Activated T-helper 2 cell treated with anti-CD3 and anti-CD28 coated beads, Interferon-gamma antibody, Interleukin-2, Interleukin-4, amounts not matched to agents 10 μg/mL and 5 μg/mL and 100 μg/mL, durations not matched to agents 14 hours and 24 hours and 36 hours (primary cell): Measurements from ENCODE around the gene PIK3C3. TPM values are rescaled to one million over a fixed set of nuclear protein-coding genes. Genes with fewer than 3 reads are reported as not detected.

ENCODE experiments used
- DNase-seq: peaks from one replicate; pipeline ENCODE4 v3.0.0; 2021; ENCODE audit warnings: low spot score
- H3K27ac Mint-ChIP-seq: one replicate; pipeline ENCODE4 v1.8.0; 2021; ENCODE audit warnings: mixed read lengths
- H3K27me3 Mint-ChIP-seq: one replicate; pipeline ENCODE4 v1.8.0; 2021; ENCODE audit warnings: low read depth, mixed read lengths
- H3K36me3 Mint-ChIP-seq: one replicate; pipeline ENCODE4 v1.8.0; 2021; ENCODE audit warnings: low read depth, mixed read lengths
- H3K4me1 Mint-ChIP-seq: one replicate; pipeline ENCODE4 v1.8.0; 2021; ENCODE audit warnings: low read depth, mixed read lengths
- H3K4me3 Mint-ChIP-seq: one replicate; pipeline ENCODE4 v1.8.0; 2021; ENCODE audit warnings: low read depth, mild to moderate bottlenecking, moderate library complexity, mixed read lengths
- H3K9me3 Mint-ChIP-seq: one replicate; pipeline ENCODE4 v1.8.0; 2021; ENCODE audit warnings: mixed read lengths
- intact Hi-C: fragments of 100-400 bp; cut with micrococcal nuclease; formaldehyde crosslinking; loops from one replicate; pipeline ENCODE4 v1.15.1; 2023
- total RNA-seq: library from RNA; stranded (reverse); gene quantifications from 2 replicates; pipeline ENCODE4 v1.2.3, GENCODE V29; 2022

PIK3C3 gene
- total RNA-seq, 1 donor from 2014 or later = 51.6 TPM

GRCh38 chr18:41972067-41972925, 17.3 kb downstream of the PIK3C3 start:
- Mint-ChIP-seq H3K4me3 (no peak overlapping the region), H3K4me1 (peaks cover 31% of the 10 kb centered on the region), H3K9me3 (no peaks in the 10 kb centered on the region), H3K27me3 (no peaks in the 10 kb centered on the region), H3K27ac (no peak overlapping the region), H3K36me3 (peaks cover 49% of the 10 kb centered on the region)
- DNase-seq = no peak
- intact Hi-C loops = no loop called here

GRCh38 chr18:41973983-41974382, 18.9 kb downstream of the PIK3C3 start:
- Mint-ChIP-seq H3K4me3 (no peak overlapping the region), H3K4me1 (peaks cover 27% of the 10 kb centered on the region), H3K27me3 (no peaks in the 10 kb centered on the region), H3K27ac (no peak overlapping the region), H3K36me3 (peaks cover 46% of the 10 kb centered on the region), H3K9me3 (no peaks in the 10 kb centered on the region)
- DNase-seq = no peak
- intact Hi-C loops = loop anchor here (2.0 kb wide), 1 partner anchor 19 kb away; the partner anchor contains the start of gene PIK3C3

GRCh38 chr18:41974796-41975201, 19.8 kb downstream of the PIK3C3 start:
- DNase-seq = no peak
- Mint-ChIP-seq H3K27me3 (no peaks in the 10 kb centered on the region), H3K9me3 (no peaks in the 10 kb centered on the region), H3K4me3 (peak overlapping the region; percentile 10), H3K36me3 (peaks cover 50% of the 10 kb centered on the region), H3K27ac (peak overlapping the region; percentile 41), H3K4me1 (peaks cover 27% of the 10 kb centered on the region)
- intact Hi-C loops = loop anchor here (2.0 kb wide), 1 partner anchor 20 kb away; the partner anchor contains the start of gene PIK3C3

DNA sequence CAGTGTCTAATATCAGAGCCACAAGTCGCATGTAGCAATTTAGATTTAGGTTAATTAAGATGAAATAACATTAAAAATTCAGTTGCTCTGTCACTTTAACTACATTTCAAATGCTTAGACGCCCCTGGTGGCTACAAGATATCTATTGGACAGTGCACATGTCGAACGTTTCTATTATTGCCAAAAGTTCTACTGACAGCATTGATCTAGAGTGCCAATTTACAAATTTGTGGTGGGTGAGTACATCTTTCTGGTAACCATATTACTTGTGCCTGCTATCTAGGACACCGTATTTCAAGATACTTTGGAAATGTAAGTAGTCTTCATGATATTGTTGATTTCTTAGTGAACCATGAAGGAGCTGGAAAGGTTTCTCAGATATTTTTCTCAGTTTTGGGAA, 20.2 kb downstream of the PIK3C3 start:
- Mint-ChIP-seq H3K4me3 (no peak overlapping the region), H3K36me3 (peaks cover 49% of the 10 kb centered on the region), H3K27ac (no peak overlapping the region), H3K27me3 (no peaks in the 10 kb centered on the region), H3K9me3 (no peaks in the 10 kb centered on the region), H3K4me1 (peaks cover 27% of the 10 kb centered on the region)
- intact Hi-C loops = loop anchor here (2.0 kb wide), 1 partner anchor 20 kb away; the partner anchor contains the start of gene PIK3C3
- no peak for DNase-seq

DNA sequence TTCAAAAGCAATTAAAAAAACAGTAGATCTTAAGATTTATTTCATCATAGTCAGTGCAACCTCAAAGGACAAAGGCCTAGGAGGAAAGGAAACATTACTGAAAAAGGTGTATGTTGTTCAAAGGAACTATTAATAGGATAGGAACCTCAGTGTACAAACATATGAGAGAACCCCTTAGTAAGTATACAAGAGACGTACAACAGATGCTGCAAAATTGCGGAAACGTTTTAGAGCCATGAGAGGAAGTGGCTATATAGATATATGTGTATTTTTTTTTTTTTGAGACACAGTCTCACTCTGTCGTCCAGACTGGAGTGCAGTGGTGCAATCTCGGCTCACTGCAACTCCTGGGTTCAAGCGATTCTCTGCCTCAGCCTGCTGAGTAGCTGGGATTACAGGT, 22.2 kb downstream of the PIK3C3 start:
- Mint-ChIP-seq H3K27me3 (no peaks in the 10 kb centered on the region), H3K36me3 (peaks cover 48% of the 10 kb centered on the region), H3K27ac (no peak overlapping the region), H3K4me3 (no peak overlapping the region), H3K9me3 (no peaks in the 10 kb centered on the region), H3K4me1 (peaks cover 29% of the 10 kb centered on the region)
- intact Hi-C loops = no loop called here
- DNase-seq = no peak

DNA sequence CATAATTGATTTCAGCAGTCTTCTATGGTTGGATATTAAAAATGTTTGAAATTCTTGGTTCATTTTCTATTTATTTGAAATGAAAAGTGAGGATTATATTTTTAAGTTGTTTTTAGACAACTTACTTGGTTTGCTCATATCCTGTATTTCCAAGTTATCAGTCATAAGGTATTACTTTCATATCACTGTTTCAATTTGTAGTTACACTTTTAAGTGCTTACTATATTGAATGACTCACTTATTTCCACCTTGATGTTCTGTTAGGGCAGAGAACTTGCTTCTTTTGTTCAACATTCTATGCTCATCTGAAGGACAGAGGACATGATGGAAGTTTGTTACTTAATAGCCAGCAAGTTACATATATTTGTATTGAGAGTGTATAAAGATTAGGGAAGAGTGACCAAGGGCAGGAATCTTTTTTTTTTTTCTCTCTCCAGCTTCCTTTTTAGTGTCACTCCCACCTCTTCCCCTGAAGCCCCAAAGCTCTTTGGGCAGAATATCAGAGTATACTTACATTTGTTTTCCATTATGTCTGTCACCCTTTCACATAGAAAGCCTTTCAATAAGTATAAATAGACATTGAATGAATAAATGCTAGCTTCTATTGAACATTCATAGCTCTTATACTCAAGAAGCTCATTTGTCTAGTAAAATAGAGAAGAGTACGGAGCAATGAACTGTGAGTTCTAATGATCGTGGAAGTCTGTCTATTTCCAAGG, 28.1 kb downstream of the PIK3C3 start:
- peak overlapping the region; percentile 28 for H3K4me3 Mint-ChIP-seq
- no peaks in the 10 kb centered on the region for H3K27me3 Mint-ChIP-seq

GRCh38 chr18:41985914-41986313, 30.9 kb downstream of the PIK3C3 start:
- H3K36me3 Mint-ChIP-seq = peaks cover 42% of the 10 kb centered on the region

More for the DNA sequence above, 28.1 kb downstream of the PIK3C3 start:
- DNase-seq = no peak
- peaks cover 22% of the 10 kb centered on the region for H3K4me1 Mint-ChIP-seq
- peak overlapping the region; percentile 88 for H3K27ac Mint-ChIP-seq
- H3K36me3 Mint-ChIP-seq = peaks cover 43% of the 10 kb centered on the region
- intact Hi-C loops = loop anchor here (1.0 to 5.0 kb wide), 3 partner anchors 28 to 43 kb away; partner anchors contain the start of gene PIK3C3
- no peaks in the 10 kb centered on the region for H3K9me3 Mint-ChIP-seq

DNA sequence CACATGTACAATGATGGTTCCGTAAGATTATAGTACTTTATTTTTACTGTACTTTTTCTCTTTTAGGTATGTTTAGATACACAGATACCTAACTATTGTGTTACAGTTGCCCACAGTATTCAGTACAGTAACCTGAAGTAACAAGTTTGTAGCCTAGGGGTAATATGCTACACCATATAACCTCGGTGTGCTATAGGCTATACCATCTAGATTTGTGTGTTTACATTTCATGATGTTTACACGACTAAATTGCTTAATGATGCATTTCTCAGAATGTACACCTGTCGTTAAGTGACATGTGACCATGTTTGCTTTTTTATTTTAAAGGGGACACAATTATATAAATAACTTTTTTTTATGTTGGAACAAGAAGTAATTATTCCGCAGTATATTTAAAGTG, 34.5 kb downstream of the PIK3C3 start:
- Mint-ChIP-seq H3K4me3 (no peak overlapping the region), H3K27ac (no peak overlapping the region), H3K36me3 (peaks cover 53% of the 10 kb centered on the region), H3K27me3 (no peaks in the 10 kb centered on the region), H3K4me1 (peaks cover 4% of the 10 kb centered on the region), H3K9me3 (no peaks in the 10 kb centered on the region)
- intact Hi-C loops = no loop called here
- DNase-seq = no peak

More at GRCh38 chr18:41985914-41986313, 30.9 kb downstream of the PIK3C3 start:
- peaks cover 22% of the 10 kb centered on the region for H3K4me1 Mint-ChIP-seq
- no peak overlapping the region for H3K4me3 Mint-ChIP-seq
- DNase-seq = no peak
- intact Hi-C loops = no loop called here
- no peaks in the 10 kb centered on the region for H3K9me3 Mint-ChIP-seq
- no peak overlapping the region for H3K27ac Mint-ChIP-seq
- no peaks in the 10 kb centered on the region for H3K27me3 Mint-ChIP-seq

DNA sequence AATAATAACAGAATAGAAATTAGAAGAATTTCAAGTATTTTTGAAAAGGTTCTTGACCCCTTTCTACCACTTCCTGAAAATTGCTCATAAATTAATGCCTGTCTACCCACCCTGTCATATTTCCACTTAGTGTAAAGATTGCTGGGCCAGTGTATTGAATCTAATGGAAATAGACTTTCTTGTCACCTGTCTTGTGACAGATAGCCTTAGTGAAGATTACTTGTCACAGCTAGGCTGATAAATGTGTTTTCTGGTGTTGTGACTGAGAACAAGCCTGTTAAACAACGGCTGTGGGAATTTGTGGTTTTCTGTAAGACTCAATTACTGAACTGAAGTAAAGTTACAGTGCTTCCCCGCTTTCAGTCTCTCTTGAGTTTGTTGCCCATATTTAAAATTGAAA, 37.0 kb downstream of the PIK3C3 start:
- intact Hi-C loops = no loop called here
- Mint-ChIP-seq H3K36me3 (peaks cover 50% of the 10 kb centered on the region), H3K4me1 (peaks cover 2% of the 10 kb centered on the region), H3K27me3 (no peaks in the 10 kb centered on the region), H3K4me3 (no peak overlapping the region), H3K9me3 (no peaks in the 10 kb centered on the region), H3K27ac (no peak overlapping the region)
- DNase-seq = no peak

GRCh38 chr18:41992703-41993102, 37.7 kb downstream of the PIK3C3 start:
- Mint-ChIP-seq H3K4me1 (peaks cover 2% of the 10 kb centered on the region), H3K9me3 (no peaks in the 10 kb centered on the region), H3K36me3 (peaks cover 54% of the 10 kb centered on the region), H3K27me3 (no peaks in the 10 kb centered on the region), H3K27ac (no peak overlapping the region), H3K4me3 (no peak overlapping the region)
- DNase-seq = no peak
- intact Hi-C loops = no loop called here

DNA sequence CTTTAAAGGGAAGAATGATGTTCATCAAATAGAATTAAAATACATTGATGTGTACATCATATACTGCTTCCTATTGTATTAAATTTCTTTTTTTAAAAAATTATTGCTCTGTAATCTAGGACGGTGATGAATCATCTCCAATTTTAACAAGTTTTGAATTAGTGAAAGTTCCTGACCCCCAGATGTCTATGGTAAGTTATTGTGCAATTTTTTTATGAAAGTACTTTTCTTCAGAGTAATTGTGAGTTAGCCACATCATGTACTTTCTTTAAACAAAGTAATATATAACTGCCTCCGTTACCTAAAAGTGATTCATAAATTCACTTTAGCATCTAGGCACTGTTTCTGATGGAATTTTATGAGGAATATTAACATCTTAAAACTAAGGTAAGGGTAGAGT, 38.1 kb downstream of the PIK3C3 start:
- Mint-ChIP-seq H3K9me3 (no peaks in the 10 kb centered on the region), H3K27ac (no peak overlapping the region), H3K27me3 (no peaks in the 10 kb centered on the region), H3K4me3 (no peak overlapping the region), H3K36me3 (peaks cover 54% of the 10 kb centered on the region), H3K4me1 (peaks cover 2% of the 10 kb centered on the region)
- no peak for DNase-seq
- intact Hi-C loops = no loop called here

DNA sequence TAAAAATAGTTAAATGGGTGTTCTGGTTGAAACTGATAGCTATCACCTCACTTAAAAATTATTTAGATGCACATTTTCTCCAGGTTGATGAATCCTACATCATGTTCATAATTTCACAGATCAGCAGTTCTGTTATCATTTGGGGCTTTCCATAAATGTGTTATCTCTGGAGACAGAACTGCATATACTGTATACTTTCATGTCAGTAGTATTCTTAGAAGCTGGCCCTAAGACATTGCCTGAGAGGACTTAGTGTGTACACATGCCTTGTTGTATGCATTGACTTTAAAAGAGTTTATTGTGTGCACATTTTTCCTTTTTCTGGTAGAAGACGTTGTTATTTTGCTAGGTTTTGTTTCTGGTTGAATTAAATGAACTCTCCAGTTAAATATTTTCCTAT, 41.0 kb downstream of the PIK3C3 start:
- Mint-ChIP-seq H3K27ac (no peak overlapping the region), H3K27me3 (no peaks in the 10 kb centered on the region), H3K4me3 (no peak overlapping the region), H3K4me1 (peaks cover 2% of the 10 kb centered on the region), H3K36me3 (peaks cover 70% of the 10 kb centered on the region), H3K9me3 (no peaks in the 10 kb centered on the region)
- intact Hi-C loops = no loop called here
- no peak for DNase-seq

DNA sequence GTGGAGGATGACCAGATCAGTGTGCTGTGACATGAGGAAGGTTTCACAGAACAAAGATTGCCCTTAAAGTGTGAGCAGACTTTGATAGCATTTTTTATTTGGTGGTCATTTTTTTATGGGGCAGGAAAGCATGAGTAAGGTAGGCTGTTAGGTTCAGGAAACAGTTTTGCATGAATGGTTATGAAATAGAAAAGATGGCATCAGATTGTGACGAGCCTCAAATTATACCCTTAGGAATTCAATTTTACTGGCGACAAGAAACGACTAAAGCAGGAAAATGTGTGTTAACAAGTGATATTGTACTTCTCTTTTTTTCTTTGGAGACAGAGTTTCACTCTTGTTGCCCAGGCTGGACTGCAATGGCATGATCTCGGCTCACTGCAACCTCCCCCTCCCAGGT, 44.7 kb downstream of the PIK3C3 start:
- Mint-ChIP-seq H3K27ac (no peak overlapping the region), H3K4me3 (no peak overlapping the region), H3K36me3 (peaks cover 75% of the 10 kb centered on the region), H3K9me3 (no peaks in the 10 kb centered on the region), H3K27me3 (no peaks in the 10 kb centered on the region), H3K4me1 (no peaks in the 10 kb centered on the region)
- intact Hi-C loops = no loop called here
- DNase-seq = no peak
